H1 (cell line): ENCODE measurements around the gene PCDHAC1. TPM values are rescaled to one million over a fixed set of nuclear protein-coding genes. Genes with fewer than 3 reads are reported as not detected.

Experiments
- CTCF ChIA-PET: fragments of 300-600 bp; sonication (Branson Sonifier 250); formaldehyde crosslinking; loops from one replicate; lab custom pipeline; 2021; ENCODE audit not compliant: partially characterized antibody; lab: Charles Lee
- POLR2A ChIA-PET: fragments of 300-600 bp; sonication (Branson Sonifier 250); formaldehyde crosslinking; loops from one replicate; lab custom pipeline; 2021; ENCODE audit warnings: inconsistent platforms; ENCODE audit not compliant: partially characterized antibody; lab: Charles Lee
- DNase-seq, 2 experiments: peaks; one replicate each; pipeline versions ENCODE4 v3.0.0 to v3.0.0-alpha.2; 2010 to 2022; ENCODE audit warnings: low spot score in 2 of 2, low read depth in 1 of 2, mixed read lengths in 1 of 2
- FAIRE-seq: peaks from 2 replicates; lab custom pipeline; 2011; peaks lifted over from hg19 to GRCh38; lab: Jason Lieb, UNC
- H2AFZ ChIP-seq: 2 replicates; pipeline ENCODE4 v1.8.1; 2012; ENCODE audit warnings: low read length, inconsistent platforms
- H2AK5ac ChIP-seq: 2 replicates; pipeline ENCODE4 v1.6.1; 2013; ENCODE audit warnings: low read depth, low read length
- H2BK120ac ChIP-seq: replicated peaks from 2 replicates; pipeline ENCODE3; 2013; ENCODE audit warnings: low read depth, low read length, inconsistent platforms
- H2BK12ac ChIP-seq: 2 replicates; pipeline ENCODE4 v1.6.1; 2013; ENCODE audit warnings: low read depth, low read length
- H2BK15ac ChIP-seq: 2 replicates; pipeline ENCODE4 v1.6.1; 2013; ENCODE audit warnings: low read length
- H2BK20ac ChIP-seq: 2 replicates; pipeline ENCODE4 v1.6.1; 2013; ENCODE audit warnings: low read length
- H2BK5ac ChIP-seq: 2 replicates; pipeline ENCODE4 v1.6.1; 2013; ENCODE audit warnings: low read depth, low read length
- H3K14ac ChIP-seq: 2 replicates; pipeline ENCODE4 v1.6.1; 2013; ENCODE audit warnings: inconsistent platforms; ENCODE audit not compliant: insufficient read length
- H3K18ac ChIP-seq: 2 replicates; pipeline ENCODE4 v1.6.1; 2013; ENCODE audit warnings: low read length; ENCODE audit errors: extremely low read depth
- H3K23ac ChIP-seq: 2 replicates; pipeline ENCODE4 v1.6.1; 2013; ENCODE audit warnings: inconsistent platforms; ENCODE audit not compliant: insufficient read length
- H3K23me2 ChIP-seq: 2 replicates; pipeline ENCODE4 v1.6.1; 2013; ENCODE audit warnings: low read depth, low read length
- H3K27ac ChIP-seq: 2 replicates; pipeline ENCODE4 v1.6.1; 2011; ENCODE audit warnings: low read depth, low read length, inconsistent platforms
- H3K27me3 ChIP-seq, 4 experiments: replicated peaks in 1 of 4; 1 replicate in 1 of 4; 2 replicates in 3 of 4; pipeline versions ENCODE4 v1.6.1 to v1.8.1; 2011 to 2013; ENCODE audit warnings: low read length in 3 of 4, mild to moderate bottlenecking in 3 of 4, inconsistent platforms in 2 of 4, mixed read lengths in 2 of 4, moderate library complexity in 1 of 4; ENCODE audit not compliant: control insufficient read depth in 3 of 4, insufficient read depth in 3 of 4; ENCODE audit errors: extremely low read depth in 1 of 4
- H3K36me3 ChIP-seq, 4 experiments: 2 replicates each; pipeline versions ENCODE4 v1.6.1 to v1.8.1; 2011 to 2013; ENCODE audit warnings: mild to moderate bottlenecking in 4 of 4, low read length in 3 of 4, moderate library complexity in 2 of 4, control low read depth in 1 of 4, inconsistent platforms in 1 of 4; ENCODE audit not compliant: insufficient read depth in 4 of 4, control insufficient read depth in 2 of 4
- H3K4ac ChIP-seq: replicated peaks from 2 replicates; pipeline ENCODE3; 2013; ENCODE audit warnings: low read length, low read depth, mixed read lengths, inconsistent platforms; ENCODE audit not compliant: insufficient read length
- H3K4me1 ChIP-seq, 4 experiments: replicated peaks in 1 of 4; 1 replicate in 1 of 4; 2 replicates in 3 of 4; pipeline versions ENCODE4 v1.6.1 to v1.8.1; 2011 to 2013; ENCODE audit warnings: low read length in 3 of 4, inconsistent platforms in 2 of 4, mixed read lengths in 1 of 4; ENCODE audit not compliant: insufficient read depth in 4 of 4, control insufficient read depth in 3 of 4
- H3K4me2 ChIP-seq, 2 experiments: 2 replicates each; pipeline versions ENCODE4 v1.6.1 to v1.8.1; 2011 to 2013; ENCODE audit warnings: low read depth in 2 of 2, low read length in 2 of 2, control low read depth in 1 of 2, inconsistent platforms in 1 of 2, mild to moderate bottlenecking in 1 of 2; ENCODE audit not compliant: insufficient read depth in 1 of 2
- H3K4me3 ChIP-seq, 4 experiments: fragments of 200-600, 300-600 bp in 1 of 4; sonication (generic), shearing (Covaris generic), sonication (Bioruptor Twin) in 1 of 4; 2 replicates each; pipeline versions ENCODE4 v1.5.1 to v1.8.1; 2011 to 2016; ENCODE audit warnings: low read length in 4 of 4, low read depth in 3 of 4, control low read depth in 2 of 4, inconsistent platforms in 2 of 4, mild to moderate bottlenecking in 2 of 4, mixed read lengths in 1 of 4, moderate library complexity in 1 of 4; ENCODE audit not compliant: insufficient read depth in 2 of 4; ENCODE audit errors: extremely low read depth in 1 of 4
- H3K56ac ChIP-seq: replicated peaks from 2 replicates; pipeline ENCODE3; 2013; ENCODE audit warnings: low read depth, mild to moderate bottlenecking, mixed read lengths, low read length, inconsistent platforms; ENCODE audit not compliant: insufficient read length
- H3K79me1 ChIP-seq: 2 replicates; pipeline ENCODE4 v1.6.1; 2013; ENCODE audit warnings: low read depth, low read length, control low read depth
- H3K79me2 ChIP-seq, 2 experiments: 2 replicates each; pipeline versions ENCODE4 v1.6.1 to v1.8.1; 2012 to 2013; ENCODE audit warnings: low read length in 2 of 2, mild to moderate bottlenecking in 2 of 2, inconsistent platforms in 1 of 2; ENCODE audit not compliant: insufficient read depth in 2 of 2, control insufficient read depth in 1 of 2
- H3K9ac ChIP-seq, 4 experiments: replicated peaks in 1 of 4; 1 replicate in 1 of 4; 2 replicates in 3 of 4; pipeline versions ENCODE4 v1.6.1 to v1.8.1; 2011 to 2013; ENCODE audit warnings: low read depth in 3 of 4, low read length in 3 of 4, control low read depth in 2 of 4, mild to moderate bottlenecking in 2 of 4, moderate library complexity in 2 of 4, inconsistent platforms in 1 of 4; ENCODE audit errors: extremely low read depth in 1 of 4
- H3K9me3 ChIP-seq, 2 experiments: 2 replicates each; pipeline versions ENCODE4 v1.6.1 to v1.8.1; 2012 to 2013; ENCODE audit warnings: mild to moderate bottlenecking in 2 of 2, moderate library complexity in 2 of 2, control low read depth in 1 of 2, inconsistent platforms in 1 of 2, low read depth in 1 of 2, low read length in 1 of 2, mixed read lengths in 1 of 2; ENCODE audit not compliant: insufficient read depth in 2 of 2
- H4K20me1 ChIP-seq, 2 experiments: replicated peaks in 1 of 2; 2 replicates each; pipeline versions ENCODE3 to v1.8.1; 2011 to 2013; ENCODE audit warnings: inconsistent platforms in 2 of 2, low read length in 2 of 2, mild to moderate bottlenecking in 1 of 2; ENCODE audit not compliant: insufficient read depth in 2 of 2, control insufficient read depth in 1 of 2
- H4K5ac ChIP-seq: 2 replicates; pipeline ENCODE4 v1.6.1; 2013; ENCODE audit warnings: low read length, low read depth, mixed read lengths, inconsistent platforms; ENCODE audit not compliant: insufficient read length
- H4K8ac ChIP-seq: 2 replicates; pipeline ENCODE4 v1.8.0; 2013; ENCODE audit warnings: mild to moderate bottlenecking, moderate library complexity, low read length, inconsistent platforms; ENCODE audit not compliant: insufficient read depth; ENCODE audit errors: extremely low read depth
- H4K91ac ChIP-seq: replicated peaks from 2 replicates; pipeline ENCODE3; 2013; ENCODE audit warnings: low read length, mixed read lengths, inconsistent platforms; ENCODE audit not compliant: insufficient read length
- ASH2L ChIP-seq: fragments of 200-600, 300-600 bp; sonication (generic); IDR thresholded peaks from one replicate; pipeline ENCODE4 v1.7.1; 2017; ENCODE audit warnings: low read length
- BACH1 ChIP-seq: IDR thresholded peaks from 2 replicates; pipeline ENCODE4 v1.6.1; 2012; ENCODE audit warnings: low read length, improper control_type of control experiment
- CEBPB ChIP-seq: IDR thresholded peaks from 2 replicates; pipeline ENCODE4 v1.6.1; 2012; ENCODE audit warnings: low read depth, low read length
- CREB1 ChIP-seq: IDR thresholded peaks from 2 replicates; pipeline ENCODE4 v1.6.1; 2012; ENCODE audit warnings: inconsistent platforms
- RAD21 ChIP-seq, 2 experiments: IDR thresholded peaks in 1 of 2; conservative IDR thresholded peaks in 1 of 2; 2 replicates each; pipeline ENCODE4 v1.6.1; 2011; ENCODE audit warnings: low read depth in 2 of 2, low read length in 2 of 2, improper control_type of control experiment in 1 of 2, inconsistent platforms in 1 of 2, mild to moderate bottlenecking in 1 of 2, moderate library complexity in 1 of 2
- SIN3A ChIP-seq, 2 experiments: IDR thresholded peaks in 1 of 2; conservative IDR thresholded peaks in 1 of 2; 2 replicates each; pipeline ENCODE4 v1.6.1; 2011 to 2012; ENCODE audit warnings: low read length in 2 of 2, improper control_type of control experiment in 1 of 2, low read depth in 1 of 2, mild to moderate bottlenecking in 1 of 2
- TBP ChIP-seq: IDR thresholded peaks from 2 replicates; pipeline ENCODE4 v1.6.1; 2011; ENCODE audit warnings: low read depth, low read length, improper control_type of control experiment
- TCF12 ChIP-seq: IDR thresholded peaks from 2 replicates; pipeline ENCODE4 v1.6.1; 2011; ENCODE audit warnings: low read depth, mild to moderate bottlenecking, low read length
- ZNF274 ChIP-seq: IDR thresholded peaks from 2 replicates; pipeline ENCODE4 v1.7.0; 2012; ENCODE audit warnings: low read length, borderline replicate concordance; ENCODE audit errors: extremely low read depth
- WGBS, 2 experiments: shearing (Covaris generic) in 1 of 2; methylation state at CpG; one replicate each; pipeline versions ENCODE4 v1.1.6 to v1.1.7; 2013 to 2015; ENCODE audit warnings: low lambda C conversion rate in 2 of 2, mixed read lengths in 2 of 2, inconsistent platforms in 1 of 2, low coverage in 1 of 2, missing lambda C conversion rate in 1 of 2; ENCODE audit not compliant: insufficient replicate concordance in 2 of 2, insufficient coverage in 1 of 2, insufficient read length in 1 of 2; ENCODE audit errors: extremely low coverage in 1 of 2, missing lambda C conversion rate in 1 of 2; 5-methylcytosine and 5-hydroxymethylcytosine counted together
- polyA plus RNA-seq, 7 experiments: library from polyadenylated mRNA; depleted of rRNA in 3 of 7; stranded (reverse) in 5 of 7; unstranded in 2 of 7; fragments of >200 nt in 5 of 7; fragments of 200-250 nt in 2 of 7; gene quantifications; 1 replicate in 5 of 7; 2 replicates in 1 of 7; 4 replicates in 1 of 7; pipeline versions ENCODE4 v1.2.1 to v1.2.3, GENCODE V29; 2011 to 2013; ENCODE audit warnings: missing spikeins in 2 of 7, mixed read lengths in 2 of 7
- total RNA-seq: library from RNA; stranded (reverse); fragmentation: NEBNext Ultra II Directional; extraction: Animal tissue kit (Norgen Biotek cat#: 25700); gene quantifications from 2 replicates; pipeline ENCODE4 v1.2.1, GENCODE V29; 2021
- TF ChIP-seq, protein P1 (sequence below), 3 experiments: IDR thresholded peaks; 1 replicate in 2 of 3; 2 replicates in 1 of 3; pipeline versions ENCODE4 v1.5.1 to v1.6.1; 2011; ENCODE audit warnings: low read length in 3 of 3, mild to moderate bottlenecking in 3 of 3, inconsistent platforms in 2 of 3, low read depth in 1 of 3, moderate library complexity in 1 of 3; ENCODE audit not compliant: insufficient read depth in 1 of 3; ENCODE audit errors: control extremely low read depth in 1 of 3

Gene PCDHAC1
- total and polyA plus RNA-seq, 2 of the 8 experiments (the other 6 are each of a cell fraction or from before 2014, with no cell fraction given), result 2.2 to 4.5 TPM

DNA sequence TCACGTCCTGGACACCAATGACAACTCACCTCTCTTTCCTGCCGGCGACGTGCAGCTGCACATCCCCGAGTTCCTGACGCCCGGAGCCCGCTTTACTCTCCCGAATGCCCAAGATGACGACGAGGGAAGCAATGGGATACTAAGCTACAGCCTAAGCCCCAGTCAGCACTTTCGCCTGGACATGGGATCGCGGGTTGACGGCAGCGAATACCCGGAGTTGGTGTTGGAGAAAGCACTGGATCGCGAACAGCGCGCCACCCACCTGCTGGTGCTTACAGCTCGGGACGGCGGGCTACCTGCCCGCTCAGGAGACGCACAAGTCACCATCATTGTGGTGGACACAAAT, 1.1 kb downstream of the PCDHAC1 start:
- H2BK20ac ChIP-seq, result no peak overlapping the region
- H3K9me3 ChIP-seq, result no peaks in the 10 kb centered on the region
- no peak overlapping the region for H4K91ac ChIP-seq
- CTCF ChIA-PET, result interaction anchor here (0.7 to 4.8 kb wide), 42 partner anchors 8 to 134 kb away, joined by 3 to 78 read pairs (median 5); partner anchors contain the start of genes PCDHA10, PCDHA12, PCDHA13 and PCDHA4
- H3K14ac ChIP-seq, result no peak overlapping the region
- H3K27me3 ChIP-seq, result peaks cover 0 to 25% (median 15%) of the 10 kb centered on the region in 4 experiments; a peak in 6 of 7 replicates
- H3K23ac ChIP-seq, result no peak overlapping the region
- H3K4me2 ChIP-seq, result peak overlapping the region; percentile 95 to 97
- 4% methylated on average over 26 of the region's 26 CpGs; no CpG with 5 or more reads in 1 of the 2 experiments for WGBS, 2 experiments
- no peak overlapping the region for H3K27ac ChIP-seq
- H3K79me2 ChIP-seq, result no peaks in the 10 kb centered on the region
- no peak overlapping the region for H3K56ac ChIP-seq
- H3K79me1 ChIP-seq, result no peaks in the 10 kb centered on the region; the same call in none of the 2 replicates
- no peaks in the 10 kb centered on the region for H3K36me3 ChIP-seq
- peaks cover 0 to 15% (median 11%) of the 10 kb centered on the region in 4 experiments; a peak in 6 of 7 replicates for H3K4me1 ChIP-seq
- peaks cover 20% of the 10 kb centered on the region for H3K23me2 ChIP-seq
- H4K20me1 ChIP-seq, result peaks cover 9 to 15% of the 10 kb centered on the region in 2 experiments
- peak overlapping the region; percentile 32 for H3K4ac ChIP-seq
- FAIRE-seq (peak; percentile 63), DNase-seq (peak in 1 of 2 experiments; percentile 72)
- H2BK12ac ChIP-seq, result peak overlapping the region; percentile 72
- H2AK5ac ChIP-seq, result no peak overlapping the region
- H2BK5ac ChIP-seq, result no peak overlapping the region
- no peak overlapping the region for H2BK120ac ChIP-seq
- H4K5ac ChIP-seq, result no peak overlapping the region
- H4K8ac ChIP-seq, result no peak overlapping the region
- H2BK15ac ChIP-seq, result no peak overlapping the region
- H3K4me3 ChIP-seq, result peak overlapping the region; percentile 62 to 75 (median 68)
- peak overlapping the region; percentile 68 for H2AFZ ChIP-seq
- POLR2A ChIA-PET, result interaction anchor here (0.7 to 3.8 kb wide), 8 partner anchors 9 to 113 kb away, joined by 3 to 41 read pairs (median 6); partner anchors contain the start of genes PCDHA11 and PCDHA12
- 0 out of 7 replicates have a peak overlapping the region, but pooled peaks of 1 of the 4 experiments have one; percentile 16 for H3K9ac ChIP-seq
- H3K18ac ChIP-seq, result no peak overlapping the region
- TF ChIP-seq, protein P1, sequence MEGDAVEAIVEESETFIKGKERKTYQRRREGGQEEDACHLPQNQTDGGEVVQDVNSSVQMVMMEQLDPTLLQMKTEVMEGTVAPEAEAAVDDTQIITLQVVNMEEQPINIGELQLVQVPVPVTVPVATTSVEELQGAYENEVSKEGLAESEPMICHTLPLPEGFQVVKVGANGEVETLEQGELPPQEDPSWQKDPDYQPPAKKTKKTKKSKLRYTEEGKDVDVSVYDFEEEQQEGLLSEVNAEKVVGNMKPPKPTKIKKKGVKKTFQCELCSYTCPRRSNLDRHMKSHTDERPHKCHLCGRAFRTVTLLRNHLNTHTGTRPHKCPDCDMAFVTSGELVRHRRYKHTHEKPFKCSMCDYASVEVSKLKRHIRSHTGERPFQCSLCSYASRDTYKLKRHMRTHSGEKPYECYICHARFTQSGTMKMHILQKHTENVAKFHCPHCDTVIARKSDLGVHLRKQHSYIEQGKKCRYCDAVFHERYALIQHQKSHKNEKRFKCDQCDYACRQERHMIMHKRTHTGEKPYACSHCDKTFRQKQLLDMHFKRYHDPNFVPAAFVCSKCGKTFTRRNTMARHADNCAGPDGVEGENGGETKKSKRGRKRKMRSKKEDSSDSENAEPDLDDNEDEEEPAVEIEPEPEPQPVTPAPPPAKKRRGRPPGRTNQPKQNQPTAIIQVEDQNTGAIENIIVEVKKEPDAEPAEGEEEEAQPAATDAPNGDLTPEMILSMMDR (IDR thresholded peaks at IDR 0.05; ENCODE audit: control extremely low read depth in 1 of 3, insufficient read depth in 1 of 3, low read depth in 1 of 3, low read length in 3 of 3), result peak in 1 of 3 experiments; percentile 9; a peak in 1 of 4 replicates
- no peak for TF ChIP-seq ZNF274
- TF ChIP-seq TBP, result no peak; the same call in 1 of the 2 replicates
- no peak for TF ChIP-seq CREB1
- TF ChIP-seq TCF12, result no peak
- TF ChIP-seq RAD21 (IDR thresholded peaks at IDR 0.05 in 1 of 2, conservative IDR thresholded peaks at IDR 0.05 in 1 of 2; ENCODE audit: low read depth in 2 of 2, low read length in 2 of 2), result 0 out of 4 replicates have a peak, but pooled peaks of 1 of the 2 experiments have one; percentile 21
- 0 out of 4 replicates have a peak, but pooled peaks of 1 of the 2 experiments have one; percentile 23 for TF ChIP-seq SIN3A (conservative IDR thresholded peaks at IDR 0.05 in 1 of 2, IDR thresholded peaks at IDR 0.05 in 1 of 2; ENCODE audit: low read depth in 1 of 2, low read length in 2 of 2)
- TF ChIP-seq CEBPB, result no peak
- peak; percentile 51; the same call in 1 of the 2 replicates for TF ChIP-seq BACH1
- peak; percentile 8 for TF ChIP-seq ASH2L
